HEK293 (cell line): Measurements from ENCODE around the gene XKR7.

ENCODE experiments used
- CTCF ChIA-PET: fragments of 350-600 bp; formaldehyde crosslinking; extraction: SDS; loops from one replicate; lab custom pipeline; 2021; ENCODE audit warnings: antibody characterized with exemption; lab: Yijun Ruan, JAX
- POLR2A ChIA-PET: fragments of 300-600 bp; formaldehyde crosslinking; extraction: SDS; loops from one replicate; lab custom pipeline; 2020; ENCODE audit warnings: antibody characterized with exemption, inconsistent platforms; lab: Yijun Ruan, JAX
- H3K27ac ChIP-seq: fragments of 200-500 bp; sonication (Bioruptor generic); 2 replicates; pipeline ENCODE4 v1.5.1; 2014; ENCODE audit warnings: low read depth, low read length, control low read depth, inconsistent platforms; ENCODE audit errors: extremely low read depth
- H3K36me3 ChIP-seq, 2 experiments: fragments of 200-500 bp in 1 of 2; sonication (Bioruptor generic) in 1 of 2; 1 replicate in 1 of 2; 2 replicates in 1 of 2; pipeline ENCODE4 v1.5.1; 2014 to 2017; ENCODE audit warnings: inconsistent platforms in 2 of 2, low read length in 2 of 2; ENCODE audit not compliant: control insufficient read depth in 2 of 2, insufficient read depth in 1 of 2
- H3K4me1 ChIP-seq: fragments of 200-500 bp; sonication (Bioruptor generic); 2 replicates; pipeline ENCODE4 v1.5.1; 2014; ENCODE audit warnings: mild to moderate bottlenecking, low read length, inconsistent platforms; ENCODE audit not compliant: control insufficient read depth, insufficient read depth
- H3K4me3 ChIP-seq: 2 replicates; pipeline ENCODE4 v1.5.1; 2011; ENCODE audit warnings: low read depth, mild to moderate bottlenecking, control low read depth, low read length, moderate library complexity
- H3K9me3 ChIP-seq: fragments of 200-500 bp; sonication (Bioruptor generic); 2 replicates; pipeline ENCODE4 v1.5.1; 2014; ENCODE audit warnings: low read depth, low read length, inconsistent platforms; ENCODE audit not compliant: control insufficient read depth, insufficient read depth
- GFI1B ChIP-seq: fragments of 450-650 bp; formaldehyde crosslinking; IDR thresholded peaks from 2 replicates; pipeline ENCODE4 v1.5.1; 2016; ENCODE audit warnings: missing biosample characterization, missing genetic modification characterization
- HOXC10 ChIP-seq: sonication (generic); formaldehyde crosslinking; IDR thresholded peaks from 2 replicates; pipeline ENCODE4 v1.8.1; 2023; ENCODE audit warnings: mild to moderate bottlenecking, missing genetic modification reagents
- ZBTB21 ChIP-seq: fragments of 450-650 bp; formaldehyde crosslinking; IDR thresholded peaks from 2 replicates; pipeline ENCODE4 v1.5.1; 2017; ENCODE audit warnings: missing biosample characterization, missing genetic modification characterization
- ZBTB48 ChIP-seq: fragments of 450-650 bp; formaldehyde crosslinking; IDR thresholded peaks from 2 replicates; pipeline ENCODE4 v1.5.1; 2016; ENCODE audit warnings: missing biosample characterization, missing genetic modification characterization
- ZFHX2 ChIP-seq: fragments of 450-650 bp; formaldehyde crosslinking; conservative IDR thresholded peaks from 2 replicates; pipeline ENCODE4 v1.5.1; 2016; ENCODE audit warnings: missing biosample characterization, missing genetic modification characterization
- ZFP69B ChIP-seq: fragments of 450-650 bp; formaldehyde crosslinking; IDR thresholded peaks from 2 replicates; pipeline ENCODE4 v1.5.1; 2016; ENCODE audit warnings: missing biosample characterization, missing genetic modification characterization
- ZNF121 ChIP-seq: fragments of 450-650 bp; formaldehyde crosslinking; IDR thresholded peaks from 2 replicates; pipeline ENCODE4 v1.5.1; 2016; ENCODE audit warnings: missing biosample characterization, missing genetic modification characterization
- ZNF140 ChIP-seq: fragments of 450-650 bp; formaldehyde crosslinking; IDR thresholded peaks from 2 replicates; pipeline ENCODE4 v1.5.1; 2016; ENCODE audit warnings: missing biosample characterization, missing genetic modification characterization
- ZNF155 ChIP-seq: fragments of 450-650 bp; formaldehyde crosslinking; IDR thresholded peaks from 2 replicates; pipeline ENCODE4 v1.5.1; 2016; ENCODE audit warnings: missing biosample characterization, missing genetic modification characterization
- ZNF174 ChIP-seq: fragments of 450-650 bp; formaldehyde crosslinking; IDR thresholded peaks from 2 replicates; pipeline ENCODE4 v1.5.0; 2017; ENCODE audit warnings: missing biosample characterization, mild to moderate bottlenecking, missing genetic modification characterization
- ZNF221 ChIP-seq: fragments of 450-650 bp; formaldehyde crosslinking; IDR thresholded peaks from 2 replicates; pipeline ENCODE4 v1.5.1; 2017; ENCODE audit warnings: missing biosample characterization, missing genetic modification characterization, borderline replicate concordance
- ZNF248 ChIP-seq: fragments of 450-650 bp; formaldehyde crosslinking; IDR thresholded peaks from 2 replicates; pipeline ENCODE4 v1.5.1; 2017; ENCODE audit warnings: missing biosample characterization, missing genetic modification characterization
- ZNF266 ChIP-seq: fragments of 450-650 bp; formaldehyde crosslinking; IDR thresholded peaks from 2 replicates; pipeline ENCODE4 v1.5.1; 2016; ENCODE audit warnings: missing biosample characterization, missing genetic modification characterization, low read depth
- ZNF335 ChIP-seq: fragments of 450-650 bp; formaldehyde crosslinking; conservative IDR thresholded peaks from 2 replicates; pipeline ENCODE4 v1.5.1; 2016; ENCODE audit warnings: missing biosample characterization, missing genetic modification characterization
- ZNF391 ChIP-seq: fragments of 450-650 bp; formaldehyde crosslinking; IDR thresholded peaks from 2 replicates; pipeline ENCODE4 v1.5.1; 2016; ENCODE audit warnings: low read depth, missing biosample characterization, missing genetic modification characterization, borderline replicate concordance
- ZNF514 ChIP-seq: fragments of 450-650 bp; formaldehyde crosslinking; IDR thresholded peaks from 2 replicates; pipeline ENCODE4 v1.5.1; 2016; ENCODE audit warnings: missing biosample characterization, missing genetic modification characterization
- ZNF521 ChIP-seq: fragments of 450-650 bp; formaldehyde crosslinking; IDR thresholded peaks from 2 replicates; pipeline ENCODE4 v1.5.1; 2017; ENCODE audit warnings: missing biosample characterization, mild to moderate bottlenecking, missing genetic modification characterization
- ZNF530 ChIP-seq: fragments of 450-650 bp; formaldehyde crosslinking; IDR thresholded peaks from 2 replicates; pipeline ENCODE4 v1.5.1; 2016; ENCODE audit warnings: low read depth, missing biosample characterization, missing genetic modification characterization
- ZNF548 ChIP-seq: fragments of 450-650 bp; formaldehyde crosslinking; IDR thresholded peaks from 2 replicates; pipeline ENCODE4 v1.5.1; 2016; ENCODE audit warnings: missing biosample characterization, missing genetic modification characterization
- ZNF571 ChIP-seq: fragments of 450-650 bp; formaldehyde crosslinking; IDR thresholded peaks from 2 replicates; pipeline ENCODE4 v1.5.0; 2017; ENCODE audit warnings: missing biosample characterization, missing genetic modification characterization
- ZNF629 ChIP-seq: fragments of 450-650 bp; formaldehyde crosslinking; IDR thresholded peaks from 2 replicates; pipeline ENCODE4 v1.5.1; 2017; ENCODE audit warnings: missing biosample characterization, missing genetic modification characterization
- ZNF664 ChIP-seq: fragments of 450-650 bp; formaldehyde crosslinking; IDR thresholded peaks from 2 replicates; pipeline ENCODE4 v1.5.1; 2016; ENCODE audit warnings: missing biosample characterization, missing genetic modification characterization
- ZNF677 ChIP-seq: fragments of 450-650 bp; IDR thresholded peaks from 2 replicates; pipeline ENCODE4 v1.5.0; 2018; ENCODE audit warnings: missing biosample characterization, mild to moderate bottlenecking, missing genetic modification characterization, moderate library complexity
- ZNF830 ChIP-seq: fragments of 450-650 bp; IDR thresholded peaks from 2 replicates; pipeline ENCODE4 v1.5.0; 2018; ENCODE audit warnings: missing biosample characterization, missing genetic modification characterization, low read depth, mild to moderate bottlenecking, moderate library complexity
- ZSCAN16 ChIP-seq: fragments of 450-650 bp; formaldehyde crosslinking; IDR thresholded peaks from 2 replicates; pipeline ENCODE4 v1.5.1; 2016; ENCODE audit warnings: missing biosample characterization, missing genetic modification characterization
- TF ChIP-seq, protein P1 (sequence below): fragments of 450-650 bp; formaldehyde crosslinking; IDR thresholded peaks from 2 replicates; pipeline ENCODE4 v1.5.1; 2017; ENCODE audit warnings: missing biosample characterization, missing genetic modification characterization
- TF ChIP-seq, protein P2 (sequence below): fragments of 450-650 bp; formaldehyde crosslinking; IDR thresholded peaks from 2 replicates; pipeline ENCODE4 v1.5.1; 2016; ENCODE audit warnings: missing biosample characterization, missing genetic modification characterization
- TF ChIP-seq, protein P3 (sequence below): fragments of 450-650 bp; formaldehyde crosslinking; IDR thresholded peaks from 2 replicates; pipeline ENCODE4 v1.5.1; 2016; ENCODE audit warnings: missing biosample characterization, missing genetic modification characterization
- TF ChIP-seq, protein P4 (sequence below): fragments of 450-650 bp; formaldehyde crosslinking; IDR thresholded peaks from 2 replicates; pipeline ENCODE4 v1.5.1; 2016; ENCODE audit warnings: missing biosample characterization, missing genetic modification characterization

XKR7 gene

DNA sequence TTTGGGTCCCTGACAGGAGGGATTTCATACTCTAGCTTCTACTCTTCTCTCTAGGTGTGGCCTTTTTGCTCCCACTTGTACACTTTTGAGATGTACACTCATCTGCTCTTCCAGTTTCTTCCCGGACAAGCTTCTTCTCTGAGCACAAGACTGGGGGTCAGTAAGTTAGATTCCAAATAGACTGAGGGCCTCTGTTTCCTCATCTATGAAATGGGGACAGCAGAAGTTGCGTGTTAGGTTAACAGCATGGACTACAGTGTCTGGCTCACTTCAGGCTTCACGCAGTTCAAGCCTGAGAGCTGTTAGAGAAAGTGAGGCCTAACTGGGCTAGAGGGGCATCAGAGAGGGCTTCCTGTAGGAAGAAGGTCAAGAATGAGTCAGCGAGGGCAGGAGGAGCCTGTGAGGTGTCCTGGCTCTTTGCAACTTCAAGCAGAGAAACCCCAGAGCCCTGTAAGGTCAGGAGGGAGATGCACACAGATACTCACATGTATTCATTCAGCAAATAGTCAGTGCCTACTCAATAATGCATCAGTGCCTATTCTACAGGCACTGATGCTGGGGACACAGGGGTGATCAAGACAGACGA lies 20.6 kb downstream of the XKR7 start (continued):
- TF ChIP-seq, protein P1, sequence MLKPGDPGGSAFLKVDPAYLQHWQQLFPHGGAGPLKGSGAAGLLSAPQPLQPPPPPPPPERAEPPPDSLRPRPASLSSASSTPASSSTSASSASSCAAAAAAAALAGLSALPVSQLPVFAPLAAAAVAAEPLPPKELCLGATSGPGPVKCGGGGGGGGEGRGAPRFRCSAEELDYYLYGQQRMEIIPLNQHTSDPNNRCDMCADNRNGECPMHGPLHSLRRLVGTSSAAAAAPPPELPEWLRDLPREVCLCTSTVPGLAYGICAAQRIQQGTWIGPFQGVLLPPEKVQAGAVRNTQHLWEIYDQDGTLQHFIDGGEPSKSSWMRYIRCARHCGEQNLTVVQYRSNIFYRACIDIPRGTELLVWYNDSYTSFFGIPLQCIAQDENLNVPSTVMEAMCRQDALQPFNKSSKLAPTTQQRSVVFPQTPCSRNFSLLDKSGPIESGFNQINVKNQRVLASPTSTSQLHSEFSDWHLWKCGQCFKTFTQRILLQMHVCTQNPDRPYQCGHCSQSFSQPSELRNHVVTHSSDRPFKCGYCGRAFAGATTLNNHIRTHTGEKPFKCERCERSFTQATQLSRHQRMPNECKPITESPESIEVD (tag by site-specific recombination), result no peak
- no peak for TF ChIP-seq ZNF548 (tag by site-specific recombination)
- TF ChIP-seq ZNF248 (tag by site-specific recombination), result no peak
- TF ChIP-seq ZNF677 (tag by site-specific recombination), result no peak
- no peak for TF ChIP-seq ZNF121 (tag by site-specific recombination)
- no peak for TF ChIP-seq ZNF335 (tag by site-specific recombination)
- TF ChIP-seq, all 188 proteins: peak for 0

DNA sequence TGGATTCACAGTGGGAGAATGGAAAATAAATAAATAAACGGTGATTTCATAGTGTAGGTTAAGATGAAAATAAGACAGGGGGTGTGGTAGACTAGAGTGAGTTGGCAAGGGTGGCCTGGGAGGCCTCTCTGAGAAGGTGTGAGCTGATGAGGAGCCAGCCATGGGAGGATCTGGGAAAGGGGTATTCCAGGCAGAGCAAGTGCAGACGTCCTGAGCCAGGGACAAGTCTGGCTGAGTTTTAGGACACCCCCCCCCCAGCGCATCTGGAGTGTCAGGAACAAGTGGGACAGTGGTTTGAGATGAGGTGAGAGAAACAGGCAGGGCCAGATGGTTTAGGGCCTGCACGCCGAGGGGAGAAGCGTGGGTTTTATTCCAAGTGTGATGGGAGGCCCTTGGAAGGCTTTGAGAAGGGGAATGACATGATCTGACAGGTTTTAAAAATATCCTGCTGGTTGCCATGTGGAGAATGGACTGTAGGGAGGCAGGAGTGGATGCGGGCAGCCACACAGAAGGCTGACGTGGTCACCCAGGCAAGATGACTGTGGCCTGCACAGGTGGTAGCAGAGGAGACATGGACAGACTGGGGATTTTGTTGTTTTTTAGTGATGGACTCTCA lies 21.2 kb downstream of the XKR7 start:
- no peak overlapping the region for H3K4me3 ChIP-seq
- H3K36me3 ChIP-seq, result no peaks in the 10 kb centered on the region
- no peaks in the 10 kb centered on the region for H3K9me3 ChIP-seq
- TF ChIP-seq ZSCAN16 (tag by site-specific recombination) (no peak), ZNF530 (tag by site-specific recombination) (no peak), ZNF391 (tag by site-specific recombination) (no peak), ZNF571 (tag by site-specific recombination) (no peak), ZNF664 (tag by site-specific recombination) (no peak), ZNF140 (tag by site-specific recombination) (no peak), ZNF830 (tag by site-specific recombination) (no peak), ZFP69B (no peak)
- TF ChIP-seq, protein P2, sequence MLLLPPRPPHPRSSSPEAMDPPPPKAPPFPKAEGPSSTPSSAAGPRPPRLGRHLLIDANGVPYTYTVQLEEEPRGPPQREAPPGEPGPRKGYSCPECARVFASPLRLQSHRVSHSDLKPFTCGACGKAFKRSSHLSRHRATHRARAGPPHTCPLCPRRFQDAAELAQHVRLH (tag by site-specific recombination), result no peak
- TF ChIP-seq, protein P3, sequence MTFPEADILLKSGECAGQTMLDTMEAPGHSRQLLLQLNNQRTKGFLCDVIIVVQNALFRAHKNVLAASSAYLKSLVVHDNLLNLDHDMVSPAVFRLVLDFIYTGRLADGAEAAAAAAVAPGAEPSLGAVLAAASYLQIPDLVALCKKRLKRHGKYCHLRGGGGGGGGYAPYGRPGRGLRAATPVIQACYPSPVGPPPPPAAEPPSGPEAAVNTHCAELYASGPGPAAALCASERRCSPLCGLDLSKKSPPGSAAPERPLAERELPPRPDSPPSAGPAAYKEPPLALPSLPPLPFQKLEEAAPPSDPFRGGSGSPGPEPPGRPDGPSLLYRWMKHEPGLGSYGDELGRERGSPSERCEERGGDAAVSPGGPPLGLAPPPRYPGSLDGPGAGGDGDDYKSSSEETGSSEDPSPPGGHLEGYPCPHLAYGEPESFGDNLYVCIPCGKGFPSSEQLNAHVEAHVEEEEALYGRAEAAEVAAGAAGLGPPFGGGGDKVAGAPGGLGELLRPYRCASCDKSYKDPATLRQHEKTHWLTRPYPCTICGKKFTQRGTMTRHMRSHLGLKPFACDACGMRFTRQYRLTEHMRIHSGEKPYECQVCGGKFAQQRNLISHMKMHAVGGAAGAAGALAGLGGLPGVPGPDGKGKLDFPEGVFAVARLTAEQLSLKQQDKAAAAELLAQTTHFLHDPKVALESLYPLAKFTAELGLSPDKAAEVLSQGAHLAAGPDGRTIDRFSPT (tag by site-specific recombination), result no peak
- TF ChIP-seq, all 188 proteins: peak for 0
- Histone ChIP-seq H3K27ac (no peak overlapping the region), H3K4me1 (no peaks in the 10 kb centered on the region)
- ChIA-PET CTCF (interaction anchor here (0.6 kb wide), 1 partner anchor 25 kb away, joined by 3 read pairs; no protein-coding TSS in a partner anchor), POLR2A (no interaction called here)

DNA sequence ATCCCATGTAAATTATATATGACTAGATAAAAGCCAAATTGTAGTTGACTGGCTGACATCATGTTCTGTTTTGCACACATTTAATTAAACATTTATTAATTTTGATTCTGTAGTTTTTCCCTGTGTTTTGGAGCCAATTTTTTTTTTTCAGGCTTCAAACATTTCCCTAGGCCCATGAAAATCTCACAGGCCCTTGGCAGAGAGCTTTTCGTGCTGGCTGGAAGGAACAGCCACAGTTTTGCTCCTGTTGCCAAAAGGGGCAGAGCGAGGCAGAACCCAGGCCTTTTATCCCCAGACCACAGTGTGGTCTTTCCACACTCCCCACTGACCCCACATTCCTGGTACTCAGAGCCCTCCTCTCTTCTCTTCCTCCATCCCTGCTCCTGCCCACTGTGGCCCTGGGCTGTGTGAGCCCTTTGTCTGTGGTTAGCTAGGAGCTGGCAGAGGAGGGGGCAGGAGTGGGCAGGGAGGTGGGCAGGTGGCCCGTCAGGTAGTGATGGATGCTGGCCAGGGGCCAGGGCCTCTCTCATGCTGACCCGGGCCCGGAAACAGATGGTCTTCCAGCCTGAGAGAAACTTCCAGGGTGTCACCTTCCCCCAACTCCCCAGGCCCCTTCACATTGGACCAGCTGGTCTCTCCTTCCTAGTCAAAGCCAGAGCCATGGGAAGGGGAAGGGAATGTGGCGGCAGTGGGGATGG lies 22.8 kb downstream of the XKR7 start:
- Histone ChIP-seq H3K4me1 (no peaks in the 10 kb centered on the region), H3K36me3 (no peaks in the 10 kb centered on the region), H3K9me3 (no peaks in the 10 kb centered on the region), H3K4me3 (no peak overlapping the region), H3K27ac (no peak overlapping the region)
- POLR2A ChIA-PET, result no interaction called here
- CTCF ChIA-PET, result interaction anchor here (0.6 to 0.9 kb wide), 2 partner anchors 15 to 51 kb away, joined by 3 read pairs; no protein-coding TSS in a partner anchor
- TF ChIP-seq ZNF266 (tag by site-specific recombination), result no peak
- TF ChIP-seq ZBTB48 (tag by site-specific recombination), result no peak
- TF ChIP-seq ZNF155 (tag by site-specific recombination), result no peak
- TF ChIP-seq ZBTB21 (tag by site-specific recombination), result no peak
- no peak for TF ChIP-seq GFI1B (tag by site-specific recombination)
- TF ChIP-seq ZNF221, result no peak
- TF ChIP-seq HOXC10, result no peak
- TF ChIP-seq, protein P4, sequence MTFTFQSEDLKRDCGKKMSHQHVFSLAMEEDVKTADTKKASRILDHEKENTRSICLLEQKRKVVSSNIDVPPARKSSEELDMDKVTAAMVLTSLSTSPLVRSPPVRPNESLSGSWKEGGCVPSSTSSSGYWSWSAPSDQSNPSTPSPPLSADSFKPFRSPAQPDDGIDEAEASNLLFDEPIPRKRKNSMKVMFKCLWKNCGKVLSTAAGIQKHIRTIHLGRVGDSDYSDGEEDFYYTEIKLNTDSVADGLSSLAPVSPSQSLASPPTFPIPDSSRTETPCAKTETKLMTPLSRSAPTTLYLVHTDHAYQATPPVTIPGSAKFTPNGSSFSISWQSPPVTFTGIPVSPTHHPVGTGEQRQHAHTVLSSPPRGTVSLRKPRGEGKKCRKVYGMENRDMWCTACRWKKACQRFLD (tag by site-specific recombination), result no peak
- TF ChIP-seq ZFHX2 (tag by site-specific recombination), result peak; percentile 35; the same call in 1 of the 2 replicates
- no peak for TF ChIP-seq ZNF521 (tag by site-specific recombination)
- no peak for TF ChIP-seq ZNF514 (tag by site-specific recombination)
- TF ChIP-seq ZNF174, result no peak
- TF ChIP-seq ZNF629 (tag by site-specific recombination), result no peak
- TF ChIP-seq ZNF248 (tag by site-specific recombination), result no peak
